NCI-H1694 treated with DMSO at 0.1 percent for 48 hours (cell line): ENCODE results near the gene VOPP1.
"Not testable (repeated sequence)": the region's sequence is repeated elsewhere in the genome, so short reads cannot be mapped to it uniquely, and the experiment has no call there.

ENCODE experiments used
- DNase-seq: peaks from one replicate; lab custom pipeline; 2025; lab: John Stamatoyannopoulos, UW

Gene VOPP1, protein sequence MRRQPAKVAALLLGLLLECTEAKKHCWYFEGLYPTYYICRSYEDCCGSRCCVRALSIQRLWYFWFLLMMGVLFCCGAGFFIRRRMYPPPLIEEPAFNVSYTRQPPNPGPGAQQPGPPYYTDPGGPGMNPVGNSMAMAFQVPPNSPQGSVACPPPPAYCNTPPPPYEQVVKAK

DNA sequence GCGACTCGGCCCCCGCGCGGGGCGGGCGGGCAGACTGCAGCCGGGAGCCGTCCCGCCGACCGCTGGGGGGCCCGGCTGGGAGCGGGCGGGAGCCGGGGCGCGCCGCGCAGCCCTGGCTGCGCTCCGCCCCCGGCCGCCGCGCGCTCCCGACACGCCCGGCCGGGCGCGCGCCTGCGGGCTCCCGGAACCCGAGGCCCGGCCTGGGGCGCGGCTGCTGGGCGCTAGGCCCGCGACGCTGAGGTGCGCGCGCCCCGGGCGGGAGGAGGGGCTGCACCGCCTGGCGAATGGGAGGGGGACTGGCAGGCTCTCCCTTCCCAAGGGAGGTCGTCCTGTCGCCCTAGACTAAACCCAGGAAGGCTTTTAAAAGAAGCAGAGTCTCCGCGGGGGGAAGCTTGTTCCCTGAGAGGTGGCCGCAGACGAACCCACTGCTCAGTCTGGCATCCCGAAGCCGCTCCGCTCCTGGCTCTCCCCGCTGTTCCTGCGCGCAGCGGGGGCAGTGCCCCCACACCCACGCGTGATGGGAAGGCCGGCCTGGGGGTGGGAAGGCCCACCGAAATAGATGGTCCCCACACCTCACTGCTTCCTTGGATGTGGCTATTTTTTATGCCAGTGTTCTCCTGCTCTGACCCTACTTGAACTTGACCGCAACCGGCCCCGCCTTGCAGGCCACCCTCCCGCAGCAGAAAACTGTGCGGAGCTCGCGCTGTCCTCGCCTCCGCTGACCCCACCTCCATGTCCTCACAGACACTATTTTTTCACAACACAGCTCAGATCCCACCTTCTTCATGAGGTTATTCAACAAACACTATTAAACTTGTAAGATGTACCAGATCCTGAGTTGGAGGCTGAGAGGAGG lies at the start of gene VOPP1:
Gene VOPP1, minus strand, starts transcription at position 125 of the 856 bp plus-strand sequence. CDS start 178 bp downstream, outside the sequence.
- DNase-seq = peak; percentile 69

DNA sequence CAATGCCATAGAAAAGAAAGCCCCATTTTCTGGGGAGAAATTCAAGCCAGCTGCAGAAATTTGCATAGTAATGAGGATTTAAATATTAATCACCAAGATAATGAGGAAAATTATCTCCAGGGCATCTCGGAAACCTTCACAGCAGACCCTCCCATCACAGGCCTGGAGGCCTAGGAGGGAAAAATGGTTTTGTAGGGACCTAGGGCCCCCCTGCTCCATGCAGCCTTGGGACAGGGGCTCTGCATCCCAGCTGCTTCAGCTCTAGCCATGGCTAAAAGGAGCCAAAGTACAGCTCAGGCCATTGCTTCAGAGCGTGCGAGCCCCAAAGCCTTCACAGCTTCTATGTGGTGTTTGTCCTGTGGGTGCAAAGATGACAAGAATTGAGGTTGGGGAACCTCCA lies 46.6 kb upstream of the VOPP1 start:
- no peak for DNase-seq

DNA sequence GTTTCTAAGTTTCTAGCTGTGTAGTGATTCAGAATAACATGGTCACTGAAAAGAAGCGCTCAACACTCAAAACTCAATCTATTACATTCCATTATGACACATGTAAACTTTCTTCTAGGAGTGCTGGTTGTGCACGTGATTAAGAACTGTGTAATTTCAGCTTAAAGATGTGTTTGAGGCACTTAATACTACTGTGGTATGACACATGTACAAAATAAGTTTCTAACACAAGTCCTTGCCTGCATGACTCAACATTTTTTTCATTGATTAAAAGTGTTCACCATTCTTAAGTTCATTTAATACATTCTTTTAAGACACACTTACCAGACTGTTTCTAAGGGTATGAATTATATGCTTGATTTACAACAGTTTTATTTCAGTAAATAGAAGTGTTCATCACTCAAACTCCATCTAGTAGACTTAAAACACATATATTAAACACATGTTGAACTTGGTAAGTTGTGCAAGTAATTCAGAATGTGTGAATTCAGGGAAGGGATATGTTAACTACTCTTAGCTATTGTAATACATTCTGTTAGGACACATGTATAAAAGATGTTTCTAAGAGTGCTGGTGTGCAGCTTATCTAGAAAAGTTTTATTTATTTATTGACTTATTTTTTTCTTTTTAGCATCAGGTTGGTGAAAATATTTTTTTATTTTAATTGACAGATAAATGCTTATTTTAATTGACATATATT lies 42.2 kb upstream of the VOPP1 start:
- not testable (repeated sequence) for DNase-seq

- not testable (repeated sequence) for DNase-seq
Measured at GRCh38 chr7:55609726-55610125, 37.4 kb upstream of the VOPP1 start.

DNA sequence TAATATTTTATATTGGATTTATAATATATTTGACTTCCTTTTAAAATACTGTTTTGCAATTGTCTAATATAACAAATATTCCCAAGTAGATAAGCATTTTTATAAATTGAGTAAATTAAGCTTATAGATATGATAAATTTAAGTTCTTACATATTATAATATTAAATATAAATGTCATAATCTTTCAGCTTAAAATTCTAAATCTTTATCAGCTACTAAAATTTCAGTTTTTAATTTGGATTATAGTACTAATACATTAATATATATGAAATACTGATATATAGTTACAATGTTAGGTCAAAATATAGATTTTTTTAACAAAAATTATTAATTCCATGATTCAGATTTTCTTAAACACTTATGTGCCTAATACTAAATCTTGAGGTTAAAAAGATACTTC lies 33.4 kb upstream of the VOPP1 start:
- DNase-seq = not testable (repeated sequence)

GRCh38 chr7:55597944-55598499 lies 25.7 kb upstream of the VOPP1 start:
- DNase-seq = peak; percentile 17

DNA sequence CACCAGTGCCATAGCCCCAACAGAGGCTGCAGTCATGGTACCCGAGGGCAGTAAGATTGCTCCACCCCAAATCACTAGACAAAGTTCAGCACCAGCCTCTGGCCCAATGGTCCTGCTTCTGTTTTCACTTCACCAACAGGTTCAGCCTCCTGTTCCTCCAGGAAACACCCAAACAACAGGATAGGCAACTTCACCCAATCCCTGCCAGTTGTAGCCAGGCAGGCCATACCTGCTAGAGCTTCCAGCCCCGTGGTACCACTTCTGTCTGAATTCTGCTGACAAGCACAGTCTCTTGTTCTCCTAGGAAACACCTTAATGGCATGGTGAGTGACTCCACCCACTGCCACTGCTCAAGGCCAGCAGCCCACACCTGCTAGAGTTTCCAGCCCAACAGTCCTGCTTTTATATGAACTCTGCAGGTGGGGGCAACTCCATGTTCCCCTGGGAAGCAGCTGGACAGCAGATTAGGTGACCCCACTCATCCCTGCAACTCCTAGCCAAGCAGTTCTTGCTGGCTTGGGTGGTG lies 25.0 kb upstream of the VOPP1 start:
- not testable (repeated sequence) for DNase-seq

DNA sequence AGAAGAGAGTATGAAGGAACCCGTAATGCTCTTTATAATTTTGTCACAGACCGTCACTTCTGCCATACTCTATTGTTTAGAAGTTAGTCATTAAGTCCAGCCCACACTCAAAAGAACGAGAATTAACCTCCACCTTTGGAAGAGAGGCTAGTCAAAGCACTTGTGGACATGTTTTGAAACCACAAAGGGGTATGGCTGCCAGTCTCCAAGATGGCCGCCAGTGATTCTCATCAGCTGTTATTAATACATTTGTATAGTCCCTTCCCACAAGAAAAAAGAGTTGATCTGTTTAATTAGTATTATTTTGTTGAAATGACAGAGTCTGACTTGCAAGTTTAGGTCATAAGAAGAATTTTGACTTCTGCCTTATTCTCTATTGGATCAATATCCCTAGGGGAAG lies 23.2 kb upstream of the VOPP1 start:
- no peak for DNase-seq

GRCh38 chr7:55594870-55595269 lies 22.6 kb upstream of the VOPP1 start:
- DNase-seq = no peak

GRCh38 chr7:55594414-55594813 lies 22.1 kb upstream of the VOPP1 start:
- DNase-seq = no peak

DNA sequence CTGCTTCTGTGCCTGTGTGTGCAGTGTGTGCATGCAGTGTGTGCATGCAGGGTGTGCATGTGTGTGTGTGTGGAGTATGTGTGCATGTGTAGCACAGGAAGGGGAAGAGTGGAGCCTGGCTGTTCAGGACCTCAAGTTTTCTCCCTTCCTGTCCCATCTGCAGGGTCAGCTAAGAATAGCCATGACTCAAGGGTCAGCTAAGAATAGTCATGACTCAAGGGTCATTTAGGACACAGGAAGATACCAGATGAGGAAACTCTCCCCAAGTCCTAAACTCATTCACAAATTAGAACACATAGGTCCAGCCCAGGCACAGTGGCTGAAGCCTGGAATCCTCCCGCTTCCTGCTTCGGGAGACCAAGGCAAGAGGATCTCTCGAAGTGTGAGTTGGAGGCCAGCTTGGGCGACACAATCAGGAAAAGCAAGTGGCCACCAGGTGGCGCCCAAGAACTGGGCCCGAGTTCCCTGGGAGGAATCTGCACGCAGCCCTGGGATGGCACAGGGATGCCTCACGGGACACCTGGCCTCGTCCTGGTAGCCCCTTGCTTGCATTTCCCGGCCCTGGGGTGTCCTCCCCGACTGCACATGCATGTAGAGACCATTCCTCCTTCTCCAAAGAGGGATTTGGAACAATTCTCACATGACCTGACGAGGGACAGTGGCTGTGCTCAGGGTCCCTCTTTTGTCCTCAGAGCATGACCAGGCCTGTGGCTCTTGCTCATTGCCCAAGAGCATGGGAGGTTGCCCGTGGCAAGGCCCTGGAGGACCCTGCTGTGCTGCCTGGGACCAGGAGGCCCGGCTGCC lies 21.4 kb upstream of the VOPP1 start:
- peak; percentile 47 for DNase-seq

DNA sequence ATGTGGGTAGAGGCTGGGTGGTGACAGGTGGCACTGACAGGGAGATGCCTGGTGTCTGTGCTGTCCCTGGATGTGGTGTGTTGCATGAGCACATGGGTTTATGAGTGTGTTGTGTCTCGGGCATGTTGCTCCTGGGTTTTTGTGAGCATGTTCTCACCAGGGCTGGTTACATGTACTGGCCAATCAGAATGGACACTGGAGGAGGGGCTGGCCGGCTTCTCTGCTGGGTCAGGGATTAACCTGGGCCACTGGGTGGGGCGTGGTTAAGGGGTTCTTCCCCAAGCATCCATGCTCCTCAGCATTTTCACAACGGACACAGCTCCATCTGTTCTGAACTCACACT lies 20.8 kb upstream of the VOPP1 start:
- no peak for DNase-seq

GRCh38 chr7:55592492-55592891 lies 20.2 kb upstream of the VOPP1 start:
- DNase-seq = no peak

DNA sequence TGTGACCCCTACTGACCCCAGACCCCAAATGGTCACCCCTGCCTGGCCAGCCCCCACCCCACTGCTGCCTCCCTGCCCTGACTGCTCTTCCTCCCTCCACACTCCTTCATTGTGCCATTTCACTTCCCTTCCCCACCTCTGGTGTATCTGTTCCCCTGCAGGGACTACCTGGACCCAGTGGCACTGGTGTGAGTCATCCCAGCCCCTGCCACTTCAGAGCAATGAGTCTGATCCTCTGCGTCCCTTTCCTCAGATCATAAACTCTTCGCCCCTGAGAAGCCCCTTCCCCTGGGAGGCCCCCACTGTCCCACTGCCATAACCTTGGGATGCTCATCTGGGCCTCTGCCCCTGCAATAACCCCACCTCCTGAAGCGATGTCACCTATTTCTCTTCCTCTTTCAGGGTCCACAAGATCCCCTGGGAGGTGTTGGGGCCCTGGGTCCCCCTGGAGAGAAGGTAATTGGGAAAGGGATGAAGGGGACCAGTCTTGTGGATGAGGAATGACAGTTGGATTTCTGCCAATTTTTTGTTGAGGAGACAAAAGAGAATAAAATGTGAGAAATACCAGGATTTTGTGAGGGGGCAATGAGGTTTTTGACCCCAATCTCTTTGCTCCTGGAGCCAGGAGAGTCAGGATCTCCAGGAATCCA lies 19.1 kb upstream of the VOPP1 start:
- DNase-seq = no peak

DNA sequence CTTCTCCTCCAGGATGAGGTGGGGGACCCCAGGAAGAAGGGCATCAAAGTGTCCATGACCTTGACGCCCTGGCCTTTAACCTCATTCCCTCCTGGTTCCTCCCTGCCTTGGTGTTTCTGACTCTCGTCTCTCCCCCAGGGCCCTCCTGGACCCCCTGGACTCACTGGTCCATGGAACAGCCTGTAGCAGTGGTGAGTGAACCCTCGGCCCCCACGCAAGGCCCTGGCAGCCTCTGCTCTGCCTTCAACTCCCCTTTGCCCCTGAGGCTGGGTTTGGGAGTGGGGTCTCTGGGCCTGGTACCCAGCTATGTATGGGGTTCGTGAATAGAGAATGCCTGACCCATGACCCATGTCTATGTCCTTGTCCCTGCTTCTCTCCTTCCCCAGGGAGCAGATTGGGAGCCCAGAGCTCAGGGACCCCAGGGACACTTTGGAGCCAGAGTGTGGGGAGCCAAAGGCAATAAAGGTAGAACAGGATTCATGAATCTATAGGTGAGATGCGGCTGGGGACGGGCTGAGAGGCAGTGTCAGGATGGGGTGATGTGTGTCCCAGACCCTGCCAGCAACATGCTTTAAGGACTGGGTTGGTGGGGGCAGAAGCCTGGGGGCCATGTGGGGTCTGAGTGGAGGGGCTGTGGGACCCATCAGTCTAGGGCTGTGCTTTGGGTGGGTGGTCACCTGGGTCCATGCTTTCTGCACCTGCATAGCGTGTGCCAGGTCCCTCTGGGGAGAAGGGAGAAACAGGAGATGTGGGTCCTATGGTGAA lies 18.4 kb upstream of the VOPP1 start:
- no peak for DNase-seq

DNA sequence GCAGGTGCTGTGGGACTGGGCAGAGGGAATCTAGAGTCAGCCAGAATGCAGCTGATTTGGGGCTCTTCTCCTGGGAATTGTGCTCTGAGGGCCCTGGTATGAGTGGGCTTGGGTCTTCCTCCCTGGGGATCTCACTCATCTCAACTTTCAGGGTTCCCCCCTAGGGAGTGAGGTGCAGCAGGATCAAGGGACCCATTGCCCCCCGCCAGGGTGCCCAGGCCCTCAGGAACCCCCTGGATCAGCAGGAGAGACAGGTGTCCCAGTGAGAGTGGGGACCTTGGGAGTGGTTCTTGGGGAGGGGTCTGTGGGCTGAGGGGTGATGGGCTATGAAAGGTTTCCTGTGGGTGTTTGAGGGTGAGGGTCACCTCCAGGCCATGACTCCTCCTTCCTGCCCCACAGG lies 17.6 kb upstream of the VOPP1 start:
- DNase-seq = no peak

DNA sequence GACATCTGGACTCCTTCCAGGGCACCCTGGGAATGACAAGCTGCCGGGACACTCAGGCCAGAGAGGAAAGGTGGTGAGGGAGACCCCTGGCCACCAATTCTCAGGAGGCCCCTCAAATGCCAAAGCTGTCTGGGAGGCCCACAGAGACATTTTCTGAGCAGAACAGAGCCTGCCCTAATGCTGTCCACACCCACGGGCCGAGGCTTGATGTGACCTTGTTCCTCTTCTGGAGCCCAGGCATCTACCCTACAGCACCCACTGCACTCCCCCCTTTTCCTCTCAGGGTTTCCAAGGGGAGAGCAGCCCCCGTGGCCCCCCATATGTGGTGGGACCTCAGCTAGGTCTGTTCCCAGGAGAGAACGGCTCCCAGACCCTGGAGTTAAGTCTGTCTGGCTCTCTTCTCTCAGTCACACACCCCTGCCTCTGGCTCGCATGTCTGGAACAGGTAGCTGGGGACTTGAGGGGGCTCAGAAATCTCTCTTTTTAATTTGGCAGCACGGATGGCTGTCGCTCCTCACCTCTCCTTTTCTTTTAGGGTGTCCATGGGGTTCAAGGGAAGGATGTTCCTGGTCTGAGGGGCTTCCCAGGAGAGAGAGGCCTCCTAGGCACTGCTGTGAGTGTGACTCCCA lies 16.8 kb upstream of the VOPP1 start:
- DNase-seq = no peak

GRCh38 chr7:55588379-55588699 lies 16.0 kb upstream of the VOPP1 start:
- DNase-seq = no peak

DNA sequence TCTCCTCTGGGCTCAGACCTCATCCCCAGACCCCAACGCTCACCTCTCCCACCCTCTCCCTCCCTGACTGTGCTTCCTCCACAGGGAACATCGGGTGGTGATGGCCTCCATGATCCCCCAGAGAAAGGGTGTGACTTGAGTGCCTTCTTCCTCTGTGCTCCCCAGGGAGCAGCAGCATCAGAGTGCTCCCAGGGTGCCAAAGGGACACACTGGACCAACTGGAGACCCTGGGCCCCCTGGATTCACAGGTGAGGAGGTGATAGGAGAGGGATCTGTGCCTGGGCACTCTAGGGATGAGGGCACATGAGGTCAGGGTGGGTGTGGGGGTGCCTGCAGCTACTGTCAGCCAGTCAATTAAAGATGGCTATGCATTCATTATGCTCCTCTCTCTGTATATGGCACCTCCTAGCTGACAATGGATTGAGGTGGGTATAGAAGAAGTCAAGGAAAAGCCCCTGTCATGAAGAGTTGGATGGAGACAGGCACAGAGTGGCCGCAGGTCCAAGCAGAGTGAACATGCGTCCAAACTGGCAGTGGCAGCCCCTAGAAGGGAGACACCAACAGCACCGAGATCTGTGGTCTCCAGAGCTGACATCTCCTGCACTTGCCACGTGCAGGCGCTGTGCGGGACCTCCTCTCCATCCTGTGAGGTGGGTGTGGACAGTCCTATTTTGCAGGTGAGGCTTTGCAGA lies 15.5 kb upstream of the VOPP1 start:
- no peak for DNase-seq
